HS-5 (cell line): ENCODE results near the gene MB.
A peak's percentile ranks its signal among the peaks of the same experiment; 100 is the strongest.

Experiments
- DNase-seq: peaks from one replicate; pipeline ENCODE4 v3.0.0-alpha.2; 2012; ENCODE audit warnings: low read depth

MB gene

GRCh38 chr22:35593891-35594470 is 23.1 kb downstream of the MB start:
- no peak for DNase-seq

- DNase-seq = no peak
These were observed 23.8 kb downstream of the MB start for GRCh38 chr22:35593071-35593890.

GRCh38 chr22:35592418-35592967 is 24.6 kb downstream of the MB start:
- no peak for DNase-seq

GRCh38 chr22:35591714-35592417 is 25.3 kb downstream of the MB start:
- DNase-seq = no peak

GRCh38 chr22:35590634-35591295 is 26.4 kb downstream of the MB start:
- DNase-seq = no peak

- no peak for DNase-seq
These were observed 27.4 kb downstream of the MB start for GRCh38 chr22:35589756-35590093.

GRCh38 chr22:35589071-35589755 is 27.9 kb downstream of the MB start:
- DNase-seq = peak; percentile 92

- DNase-seq = no peak
These were observed 29.2 kb downstream of the MB start for GRCh38 chr22:35587896-35588295.

GRCh38 chr22:35587447-35587870 is 29.7 kb downstream of the MB start:
- no peak for DNase-seq

- DNase-seq = no peak
These were observed 30.4 kb downstream of the MB start for GRCh38 chr22:35586771-35587170.

- peak; percentile 37 for DNase-seq
These were observed 34.1 kb downstream of the MB start for GRCh38 chr22:35582861-35583670.

- no peak for DNase-seq
These were observed 34.8 kb downstream of the MB start for GRCh38 chr22:35582218-35582860.

GRCh38 chr22:35581023-35581413 is 36.1 kb downstream of the MB start:
- DNase-seq = no peak

- DNase-seq = no peak
These were observed 36.6 kb downstream of the MB start for GRCh38 chr22:35580351-35581022.

- no peak for DNase-seq
These were observed 38.1 kb downstream of the MB start for GRCh38 chr22:35578836-35579575.

- DNase-seq = no peak
These were observed 39.1 kb downstream of the MB start for GRCh38 chr22:35577799-35578659.

- DNase-seq = no peak
These were observed 40.5 kb downstream of the MB start for GRCh38 chr22:35576671-35577070.

GRCh38 chr22:35575116-35575748 is 41.9 kb downstream of the MB start:
- no peak for DNase-seq
